NCI-H1417 treated with DMSO at 0.1 percent for 48 hours (cell line): ENCODE results near the gene NCF4.

Source experiments
- DNase-seq: peaks from one replicate; lab custom pipeline; 2025; lab: John Stamatoyannopoulos, UW

Gene NCF4

GRCh38 chr22:36894266-36894665 lies 33.5 kb downstream of the NCF4 start:
- DNase-seq: no peak

- no peak for DNase-seq
Measured at GRCh38 chr22:36897611-36898010, 36.8 kb downstream of the NCF4 start.

- DNase-seq: no peak
Measured at GRCh38 chr22:36898690-36899089, 37.9 kb downstream of the NCF4 start.

- no peak for DNase-seq
Measured at GRCh38 chr22:36899498-36899897, 38.7 kb downstream of the NCF4 start.

- DNase-seq: no peak
Measured at GRCh38 chr22:36900225-36900624, 39.4 kb downstream of the NCF4 start.

- DNase-seq: no peak
Measured at GRCh38 chr22:36900880-36901279, 40.1 kb downstream of the NCF4 start.

- no peak for DNase-seq
Measured at GRCh38 chr22:36901411-36902142, 40.8 kb downstream of the NCF4 start.

GRCh38 chr22:36902143-36902926 lies 41.5 kb downstream of the NCF4 start:
- DNase-seq: no peak

GRCh38 chr22:36904260-36904880 lies 43.6 kb downstream of the NCF4 start:
- no peak for DNase-seq

GRCh38 chr22:36907253-36908195 lies 46.7 kb downstream of the NCF4 start:
- DNase-seq: no peak

- no peak for DNase-seq
Measured at GRCh38 chr22:36910461-36910860, 49.7 kb downstream of the NCF4 start.

GRCh38 chr22:36911887-36912661 lies 51.3 kb downstream of the NCF4 start:
- DNase-seq: no peak

GRCh38 chr22:36912694-36913426 lies 52.1 kb downstream of the NCF4 start:
- no peak for DNase-seq

GRCh38 chr22:36913427-36914389 lies 52.9 kb downstream of the NCF4 start, which contains the start of gene CSF2RB:
TSS of gene CSF2RB (plus strand) at chr22:36913628. CDS start at chr22:36922208, 8,580 bp downstream.
- DNase-seq: no peak

- no peak for DNase-seq
Measured at GRCh38 chr22:36914390-36914752, 53.6 kb downstream of the NCF4 start.

- DNase-seq: no peak
Measured at GRCh38 chr22:36916034-36916433, 55.2 kb downstream of the NCF4 start.

GRCh38 chr22:36918586-36919284 lies 57.9 kb downstream of the NCF4 start:
- no peak for DNase-seq

GRCh38 chr22:36921309-36922104 lies 60.7 kb downstream of the NCF4 start:
- no peak for DNase-seq
